Skeletal muscle cell (primary cell): ENCODE data around the gene NUP93.

Experiments
- DNase-seq: peaks from one replicate; pipeline ENCODE4 v3.0.0-alpha.2; 2010; ENCODE audit warnings: low read depth
- H3K4me3 ChIP-seq: 2 replicates; pipeline ENCODE4 v1.5.1; 2011; ENCODE audit warnings: low read depth, mild to moderate bottlenecking, control low read depth, low read length, moderate library complexity

The NUP93 gene

DNA sequence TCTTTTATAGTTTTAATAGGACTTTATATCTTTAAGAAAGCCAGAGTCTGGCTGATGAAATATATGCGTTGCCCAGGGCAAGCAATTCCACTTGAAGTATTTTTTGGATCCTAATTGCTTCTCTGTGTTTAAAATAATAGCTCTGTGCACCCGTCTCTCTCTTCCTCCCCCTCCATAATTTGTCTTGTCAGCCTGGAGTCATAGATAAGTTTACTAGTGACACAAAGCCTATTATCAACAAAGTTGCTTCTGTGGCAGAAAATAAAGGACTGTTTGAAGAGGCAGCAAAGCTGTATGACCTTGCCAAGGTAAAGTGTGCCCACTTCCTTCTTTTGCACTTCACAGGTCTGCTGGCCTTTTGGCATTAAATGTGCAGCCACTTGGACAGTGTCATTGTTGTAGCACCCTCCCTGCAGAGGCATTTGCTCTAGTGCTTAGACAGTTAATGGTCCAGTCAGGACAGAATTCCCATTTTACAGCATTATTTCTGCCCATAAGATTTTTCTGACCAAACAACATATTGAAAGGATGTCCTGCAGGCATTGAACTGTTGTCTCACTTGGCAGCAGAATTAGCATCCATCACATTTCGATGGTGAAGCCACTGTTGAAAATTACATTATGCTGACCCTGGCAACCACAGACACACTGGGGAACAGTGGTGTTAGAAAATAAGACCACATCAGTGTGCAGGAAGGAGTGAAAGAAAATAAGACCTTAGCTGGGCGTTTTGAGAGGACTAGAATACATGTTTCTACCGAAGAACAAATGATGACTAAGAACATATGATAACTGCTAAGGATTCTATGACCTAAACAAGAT is 106.7 kb downstream of the NUP93 start:
- H3K4me3 ChIP-seq, result no peak overlapping the region
- DNase-seq, result no peak

DNA sequence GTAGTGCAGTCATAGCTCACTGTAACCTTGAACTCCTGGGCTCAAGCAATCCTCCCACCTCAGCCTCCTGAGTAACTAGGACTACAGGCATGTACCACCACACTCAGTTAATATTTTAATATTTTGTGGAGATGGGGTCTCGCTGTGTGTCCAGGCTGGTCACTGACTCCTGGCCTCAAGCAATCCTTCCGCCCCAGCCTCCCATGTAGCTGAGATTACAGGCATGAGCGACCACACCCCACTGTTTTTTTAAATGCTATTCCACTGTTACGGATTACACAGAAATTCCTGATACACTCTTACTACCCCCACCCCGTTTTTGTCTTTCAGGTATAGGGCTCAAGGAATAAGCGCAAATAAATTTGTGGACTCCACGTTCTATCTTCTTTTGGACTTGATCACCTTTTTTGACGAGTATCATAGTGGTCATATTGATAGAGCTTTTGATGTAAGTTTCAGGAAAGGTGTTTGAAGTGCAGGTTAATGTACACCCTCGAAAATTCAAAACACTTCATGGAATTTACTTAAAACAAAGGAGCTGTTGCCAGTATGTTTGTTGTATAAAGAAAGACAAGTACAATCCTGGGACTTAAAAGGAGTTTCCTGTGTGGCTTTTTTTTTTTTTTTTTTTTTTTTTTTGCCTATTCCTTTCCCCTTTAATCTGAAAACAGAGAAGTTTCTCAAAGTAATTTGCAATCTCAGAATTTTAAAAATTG is 108.9 kb downstream of the NUP93 start:
- H3K4me3 ChIP-seq, result no peak overlapping the region
- no peak for DNase-seq

DNA sequence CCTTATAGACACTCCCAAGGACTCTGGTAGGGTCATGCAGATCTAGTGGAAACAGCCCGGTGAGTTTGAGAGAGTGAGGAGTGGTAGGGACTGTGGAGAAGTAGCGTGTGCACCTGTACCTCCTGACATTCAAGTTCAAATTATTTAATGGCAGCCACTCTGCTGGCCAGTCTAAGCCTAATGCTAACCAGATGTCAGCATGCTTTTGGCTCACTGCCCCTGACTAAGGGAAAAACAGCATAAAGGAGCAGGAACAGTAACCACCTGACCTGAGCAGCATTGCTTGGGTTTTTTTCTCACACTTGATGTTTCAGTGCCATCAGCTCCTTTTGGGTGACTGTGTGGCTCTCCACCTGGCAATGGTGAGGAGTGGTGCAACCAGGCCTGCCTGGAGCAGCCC is 111.3 kb downstream of the NUP93 start:
- DNase-seq, result no peak
- H3K4me3 ChIP-seq, result no peak overlapping the region

DNA sequence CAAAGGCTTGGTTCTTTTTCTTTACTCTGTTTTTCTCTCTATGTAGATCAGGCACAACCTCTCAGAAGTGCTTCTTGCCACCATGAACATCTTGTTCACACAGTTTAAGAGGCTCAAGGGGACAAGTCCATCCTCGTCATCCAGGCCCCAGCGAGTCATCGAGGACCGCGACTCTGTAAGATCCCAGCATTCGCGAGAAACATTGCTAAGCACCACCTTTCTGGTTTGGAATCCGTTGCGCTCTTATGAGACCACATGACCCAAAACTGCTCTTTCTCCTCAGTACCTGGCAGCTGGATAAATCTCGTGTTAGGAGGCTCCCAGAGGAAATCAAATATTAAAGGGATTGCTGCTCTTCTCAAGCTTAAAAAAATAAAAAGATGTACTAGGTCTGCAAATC is 111.7 kb downstream of the NUP93 start:
- DNase-seq, result no peak

DNA sequence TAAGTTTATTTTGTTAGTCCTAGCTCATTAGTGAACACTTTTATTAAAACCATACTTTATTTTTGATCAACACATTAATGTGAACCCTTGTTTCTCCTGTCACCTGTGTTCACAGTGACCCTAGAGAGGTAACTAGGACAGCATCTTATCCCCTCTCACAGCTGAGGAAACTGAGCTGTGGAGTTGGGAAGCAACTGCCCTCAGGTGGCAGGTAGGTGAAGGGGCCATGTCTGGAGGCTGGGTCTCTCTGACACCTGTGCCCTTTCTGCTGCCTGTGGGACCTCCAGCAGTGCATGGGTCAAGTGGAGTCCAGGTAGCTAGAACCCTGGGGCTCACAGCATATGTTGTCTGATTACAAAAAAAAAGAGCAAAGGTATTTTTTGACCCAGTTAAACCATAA is 112.2 kb downstream of the NUP93 start:
- H3K4me3 ChIP-seq, result no peak overlapping the region
- no peak for DNase-seq

More for the DNA sequence above, 111.7 kb downstream of the NUP93 start:
- no peak overlapping the region for H3K4me3 ChIP-seq

DNA sequence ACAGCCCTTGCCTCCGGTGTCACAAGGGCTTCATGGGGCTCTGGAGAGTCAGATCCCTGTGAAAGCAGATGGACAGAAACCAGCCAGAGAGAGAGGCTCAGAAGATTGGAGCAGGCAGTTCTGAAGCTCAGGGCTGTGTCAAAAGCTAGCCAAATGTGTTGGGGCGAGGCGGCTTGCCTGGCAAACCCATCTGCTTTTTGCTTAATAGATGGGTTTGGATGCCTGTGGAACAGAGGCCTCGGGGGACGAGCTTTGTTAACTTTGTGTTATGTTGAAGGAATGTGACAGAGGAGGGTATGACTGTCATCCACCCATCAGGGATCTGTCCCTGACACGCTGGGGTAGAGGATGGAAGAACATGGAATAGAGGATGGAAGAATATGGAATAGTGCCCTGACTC is 114.1 kb downstream of the NUP93 start:
- H3K4me3 ChIP-seq, result no peak overlapping the region
- no peak for DNase-seq

DNA sequence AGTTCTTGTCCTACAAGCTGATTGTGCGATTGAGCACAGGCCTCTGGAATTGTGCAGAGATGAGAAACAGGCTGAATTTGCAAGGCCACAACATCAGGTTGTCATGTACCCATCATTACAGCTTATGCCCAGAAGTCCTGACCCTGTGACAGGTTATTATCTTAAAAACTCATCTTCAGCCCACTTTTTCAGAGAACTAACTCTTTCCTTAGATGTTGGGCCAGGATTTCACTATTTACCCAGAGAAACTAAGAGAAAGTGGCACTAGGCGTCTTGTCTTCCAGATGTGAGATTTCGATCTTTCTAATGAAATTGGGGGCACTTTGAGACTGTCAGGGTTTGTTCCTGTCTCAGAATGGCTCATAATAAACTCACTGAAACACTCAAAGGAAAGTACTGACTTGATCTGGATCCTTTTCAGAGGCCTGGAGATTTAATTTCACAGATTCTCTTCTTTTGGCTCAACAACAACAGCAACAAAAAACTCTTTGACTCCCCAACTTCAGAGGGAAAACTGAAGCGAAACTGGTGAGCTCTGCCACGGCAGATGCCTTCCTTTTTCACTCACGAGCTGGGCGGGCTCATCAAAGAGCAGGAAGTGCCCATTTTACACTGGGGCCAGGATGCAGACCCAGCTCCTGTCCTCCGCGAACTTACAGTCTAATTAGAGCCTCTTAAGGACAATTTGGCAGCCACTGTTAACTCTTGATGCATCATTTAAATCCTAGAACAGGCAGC is 117.4 kb downstream of the NUP93 start:
- no peak overlapping the region for H3K4me3 ChIP-seq
- DNase-seq, result no peak

DNA sequence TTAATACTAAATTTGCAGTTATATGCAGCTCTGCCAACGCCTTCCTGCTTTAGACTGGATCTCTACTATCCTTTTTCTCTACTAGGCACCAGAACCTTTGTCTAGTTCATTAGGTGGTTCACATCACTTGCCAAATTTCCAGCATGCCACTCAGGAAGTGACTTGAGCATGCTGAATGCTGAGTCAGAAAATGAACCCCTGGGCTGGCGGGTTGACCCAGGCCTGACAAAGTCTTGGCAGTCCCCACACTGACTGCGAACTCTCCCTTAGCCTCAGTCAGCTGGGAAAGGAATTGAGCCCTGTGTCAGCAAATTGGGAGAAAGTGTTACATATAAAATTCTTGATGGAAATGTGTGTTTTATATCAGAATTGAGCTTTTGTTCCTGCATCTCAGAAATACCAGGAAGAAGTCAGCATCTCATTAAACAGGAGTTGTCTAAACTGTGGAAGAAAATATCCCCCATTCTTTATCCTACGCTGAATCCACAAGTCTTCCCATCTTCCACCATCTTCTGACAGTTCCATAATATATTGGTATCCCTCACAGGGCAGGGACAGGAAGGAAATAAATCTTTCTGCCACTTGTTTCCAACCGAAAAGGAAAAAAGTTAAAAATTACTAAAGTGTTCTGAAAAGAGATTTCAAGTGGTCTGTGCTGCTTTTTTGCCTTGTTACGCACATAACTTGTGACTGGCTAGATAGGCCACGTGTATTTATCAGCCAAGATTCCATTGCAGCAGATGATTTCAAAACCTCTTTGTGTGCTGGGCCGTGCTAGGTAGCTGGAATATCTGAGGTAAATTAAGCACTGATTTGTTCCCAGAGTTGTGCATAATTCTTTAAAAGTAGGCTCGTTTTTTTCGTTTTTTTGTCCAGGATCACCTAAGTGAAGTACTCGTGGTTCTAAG is 118.4 kb downstream of the NUP93 start:
- no peak overlapping the region for H3K4me3 ChIP-seq
- DNase-seq, result no peak

DNA sequence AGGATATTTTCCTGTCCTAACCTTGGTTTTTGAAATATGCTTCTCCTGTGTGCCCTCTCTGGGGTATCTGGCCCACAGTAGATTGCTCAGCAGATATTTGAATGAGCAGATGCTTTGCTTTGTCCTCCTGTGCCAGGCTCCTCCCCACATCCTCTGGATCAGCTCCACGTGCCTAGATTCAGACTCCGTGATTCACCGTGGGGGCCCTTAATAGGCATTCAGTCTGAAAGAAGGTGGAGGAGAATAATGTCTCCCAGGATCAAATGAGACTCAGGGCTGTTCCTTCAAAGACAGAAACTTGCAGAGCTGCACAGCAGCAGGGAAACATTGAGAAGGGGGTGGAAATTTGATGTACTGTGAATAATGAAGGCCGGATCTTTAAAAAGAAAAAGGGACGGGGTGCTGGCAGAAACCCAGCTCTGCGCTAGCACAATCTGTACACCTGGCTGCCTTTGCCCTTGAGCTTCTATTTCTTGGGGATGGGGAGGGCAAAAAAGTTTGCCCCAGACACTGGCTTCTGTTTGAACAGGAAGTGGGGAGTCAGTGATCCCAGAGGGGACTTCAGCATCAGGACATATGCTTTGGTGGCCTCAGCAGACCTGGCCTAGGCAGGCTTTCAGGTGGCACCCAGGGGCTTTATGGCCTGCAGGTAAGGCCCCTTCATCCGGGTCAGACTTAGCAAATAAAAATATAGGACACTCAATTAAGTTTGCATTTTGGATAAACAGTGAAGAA is 119.2 kb downstream of the NUP93 start:
- peak; percentile 41 for DNase-seq
- no peak overlapping the region for H3K4me3 ChIP-seq

DNA sequence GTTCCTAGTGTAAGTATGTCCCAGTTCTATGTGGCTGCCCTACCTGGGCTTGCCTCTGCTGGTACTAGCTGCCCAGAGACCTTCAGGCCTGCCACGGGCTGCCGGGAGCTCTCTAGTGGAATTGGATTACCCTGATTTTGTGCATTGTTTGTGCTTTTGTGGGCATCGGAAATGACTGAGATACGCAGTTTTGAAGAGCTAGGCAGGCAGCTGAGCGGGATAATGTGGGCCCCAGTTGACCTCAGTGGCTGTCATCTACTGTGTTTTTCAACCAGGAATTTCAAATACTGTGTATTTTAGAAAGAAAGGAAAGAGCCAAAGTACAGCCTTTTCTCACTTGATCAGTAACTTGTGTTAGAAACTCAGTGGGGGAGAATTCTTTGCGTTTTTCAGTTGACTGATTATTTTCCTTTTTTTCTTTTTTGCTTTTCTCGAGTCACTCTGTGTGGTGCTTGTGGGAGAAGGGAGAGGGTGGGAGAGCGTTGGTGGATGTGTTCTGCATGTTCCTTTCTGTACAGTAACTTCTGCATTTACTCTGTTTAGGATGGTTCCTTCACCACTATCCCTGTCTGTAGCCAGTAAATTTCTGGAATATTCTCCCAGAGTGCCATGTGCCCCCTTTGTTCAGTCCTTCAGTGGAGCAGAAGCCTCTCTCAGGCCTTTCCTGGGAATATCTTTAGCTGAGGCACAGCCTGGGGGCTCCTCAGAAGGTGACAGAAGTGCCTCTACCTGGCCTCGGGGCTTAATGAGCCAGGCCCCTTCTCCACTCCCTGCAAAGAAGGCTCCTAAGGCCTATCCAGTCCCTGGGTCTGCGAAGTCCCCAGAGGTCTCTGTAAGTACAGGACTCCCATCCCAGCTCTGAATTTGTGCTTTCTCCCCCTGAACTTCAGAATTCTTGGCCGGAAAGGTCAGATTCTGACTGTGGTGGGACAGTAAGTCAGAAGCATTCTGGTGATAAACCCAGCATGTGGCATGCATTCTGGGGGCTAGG is 120.1 kb downstream of the NUP93 start:
- DNase-seq, result no peak
- H3K4me3 ChIP-seq, result no peak overlapping the region

DNA sequence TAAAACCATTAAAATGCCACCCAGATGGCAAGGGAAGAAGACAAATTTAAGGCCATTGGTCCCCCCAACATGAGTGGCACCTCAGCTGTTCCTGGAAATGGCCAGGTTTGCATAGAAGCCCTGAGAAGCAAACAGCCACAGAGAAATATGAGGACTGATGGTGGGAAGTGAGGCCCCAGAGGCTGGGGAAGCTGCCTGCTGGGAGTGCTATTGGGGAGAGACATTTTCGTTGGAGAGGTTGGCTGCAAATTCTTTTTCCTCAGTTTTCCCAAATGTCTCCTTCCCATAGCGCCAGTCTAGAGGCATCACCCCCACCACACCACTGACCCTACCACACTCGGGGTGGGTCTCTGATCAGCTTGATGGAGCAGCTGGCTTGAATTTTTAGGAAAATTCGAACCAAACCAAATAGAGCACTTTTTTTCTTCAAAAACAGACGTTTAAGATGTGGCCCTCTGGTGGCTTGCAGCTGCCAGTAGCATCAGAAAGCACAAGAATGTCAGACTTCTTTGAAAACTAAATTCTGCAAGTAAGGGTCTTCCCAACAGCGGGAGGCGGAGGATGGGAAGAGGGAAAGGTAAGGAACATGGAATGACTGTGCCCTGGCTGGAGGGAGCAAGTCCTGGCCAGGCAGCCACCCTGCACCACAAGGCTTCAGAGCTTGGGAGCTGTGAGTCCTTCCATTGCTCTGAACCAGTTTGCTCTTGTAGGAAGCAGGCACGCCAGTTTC is 121.9 kb downstream of the NUP93 start:
- no peak for DNase-seq
- H3K4me3 ChIP-seq, result no peak overlapping the region

DNA sequence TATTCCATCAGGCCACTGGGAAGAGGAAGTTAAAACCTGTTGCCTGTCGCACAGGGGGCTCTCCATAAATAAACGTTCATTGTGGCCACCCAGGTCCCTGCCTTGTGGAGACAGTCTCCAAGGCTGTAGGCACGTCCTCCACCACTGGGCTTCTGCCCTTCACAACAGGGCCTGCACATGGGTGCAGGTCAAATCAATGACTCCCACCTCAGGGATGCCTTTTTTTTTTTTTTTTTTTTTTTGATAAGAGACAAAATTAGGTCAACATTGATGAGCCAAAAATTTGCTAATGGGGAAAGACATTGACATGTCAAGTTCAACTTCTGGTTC is 122.4 kb downstream of the NUP93 start:
- no peak overlapping the region for H3K4me3 ChIP-seq
- DNase-seq, result no peak

DNA sequence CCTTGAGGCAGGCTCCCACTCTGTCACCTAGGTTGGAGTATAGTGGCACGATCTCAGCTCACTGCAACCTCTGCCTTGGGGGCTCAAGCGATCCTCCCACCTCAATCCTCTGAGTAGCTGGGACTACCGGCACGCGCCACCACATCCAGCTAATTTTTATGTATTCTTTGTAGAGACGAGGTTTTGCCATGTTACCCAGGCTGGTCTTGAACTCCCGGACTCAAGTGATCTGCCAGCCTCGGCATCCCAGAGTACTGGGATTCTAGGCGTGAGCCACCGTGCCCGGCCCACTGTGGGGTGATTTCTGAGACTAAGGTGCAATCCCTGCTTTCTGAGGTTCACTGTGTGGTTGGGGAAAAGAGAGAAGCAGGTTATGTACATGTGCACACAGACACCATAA is 123.0 kb downstream of the NUP93 start:
- DNase-seq, result no peak
- no peak overlapping the region for H3K4me3 ChIP-seq

DNA sequence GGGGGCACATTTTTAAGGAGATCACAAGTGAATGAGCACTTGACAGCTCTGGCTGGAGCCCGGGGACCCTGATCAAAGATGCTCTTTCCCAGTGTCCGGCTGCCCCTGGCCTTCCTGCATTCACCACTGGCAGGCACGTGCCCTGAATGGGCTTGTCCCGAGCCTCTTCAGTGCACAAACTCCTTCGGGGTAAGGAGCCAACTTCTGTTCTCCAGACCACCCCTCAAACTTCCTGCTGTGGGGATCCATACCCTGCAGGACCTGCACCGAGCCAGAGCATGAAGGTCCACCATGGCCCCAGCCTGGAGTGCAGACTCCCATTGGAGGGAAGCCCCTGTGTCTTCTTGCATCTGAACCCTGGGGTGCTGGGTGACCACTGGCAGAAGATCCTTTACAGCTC is 125.3 kb downstream of the NUP93 start:
- no peak for DNase-seq
- H3K4me3 ChIP-seq, result no peak overlapping the region

DNA sequence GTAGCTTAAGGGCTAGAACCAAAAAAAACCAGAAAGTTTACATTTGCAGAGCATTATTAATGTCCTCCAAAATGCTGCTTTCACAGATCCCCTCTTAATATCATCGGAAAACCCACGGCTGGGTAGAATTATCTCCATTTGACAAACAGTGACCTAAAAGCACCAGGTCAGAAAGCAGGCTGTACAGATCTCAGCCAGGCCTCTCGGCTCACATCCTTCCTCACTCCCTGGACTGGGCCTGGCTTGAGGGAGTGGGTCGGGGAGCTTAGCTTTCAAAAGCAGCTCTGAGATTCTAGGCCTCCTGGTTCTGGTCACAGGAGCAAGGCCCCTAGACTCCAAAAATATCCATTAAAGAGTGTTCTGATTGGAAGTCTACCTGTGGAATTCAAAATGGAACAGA is 126.0 kb downstream of the NUP93 start:
- DNase-seq, result no peak
- H3K4me3 ChIP-seq, result no peak overlapping the region

DNA sequence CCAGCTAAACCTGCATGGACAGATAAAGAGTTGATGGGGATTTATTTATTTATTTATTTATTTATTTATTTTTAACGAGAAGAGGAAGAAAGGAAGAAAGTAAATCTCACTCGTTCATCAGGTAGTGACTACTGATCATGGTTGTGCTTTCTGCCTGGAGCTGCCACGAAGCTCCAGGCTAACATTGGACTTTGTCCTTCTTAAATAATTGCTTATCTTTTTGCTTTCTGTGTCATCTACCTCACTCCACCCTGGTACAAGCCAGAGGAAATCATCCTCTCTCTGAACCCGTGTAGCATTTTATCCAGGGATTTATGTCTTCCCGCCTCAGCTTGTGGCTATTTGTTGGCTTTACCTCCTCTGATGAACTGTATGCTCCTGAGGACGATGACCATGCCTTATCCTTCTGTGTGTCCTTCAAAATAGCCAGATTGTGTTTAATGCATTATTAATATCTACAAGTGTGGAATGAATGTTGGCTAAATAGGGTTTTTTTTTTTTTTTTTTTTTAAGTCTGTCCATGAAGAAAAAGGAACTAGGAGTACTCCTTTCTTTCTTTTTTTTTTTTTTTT is 127.0 kb downstream of the NUP93 start:
- H3K4me3 ChIP-seq, result no peak overlapping the region
- no peak for DNase-seq

DNA sequence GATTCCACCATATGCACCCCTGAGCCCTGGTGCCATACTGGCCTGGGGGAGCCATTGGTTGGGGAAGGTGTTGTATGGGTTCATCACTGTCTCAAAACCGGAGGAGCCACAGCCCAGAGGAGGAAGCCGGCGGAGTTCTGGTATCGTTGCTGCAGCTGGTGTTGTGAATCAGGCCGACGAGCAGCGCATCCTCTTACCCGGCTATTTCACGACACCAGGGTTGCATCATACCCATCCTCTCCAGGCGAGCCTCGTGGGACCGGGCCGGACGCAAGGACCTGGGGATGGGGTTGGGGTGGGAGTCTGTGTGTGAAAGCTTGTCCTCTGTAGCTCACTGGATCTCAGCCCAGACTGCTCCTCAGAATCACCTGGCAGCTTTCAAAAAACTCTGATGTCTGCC is 128.4 kb downstream of the NUP93 start:
- no peak overlapping the region for H3K4me3 ChIP-seq
- DNase-seq, result no peak
